Thyroid gland (tissue), 4 donors: ENCODE data around the gene GLB1L.

ENCODE experiments used
- CTCF ChIP-seq, 6 experiments: fragments of 200-600 bp in 3 of 6; fragments of 450-650 bp in 3 of 6; sonication (generic) in 3 of 6; IDR thresholded peaks; one replicate each; pipeline ENCODE4 v1.5.1; 2016 to 2019; ENCODE audit warnings: antibody characterized with exemption in 6 of 6, mild to moderate bottlenecking in 2 of 6, inconsistent platforms in 1 of 6, moderate library complexity in 1 of 6
- POLR2A ChIP-seq, 2 donors: fragments of 450-650 bp; IDR thresholded peaks; one replicate each; pipeline ENCODE4 v1.6.1; 2017; ENCODE audit warnings: antibody characterized with exemption in 2 of 2, mild to moderate bottlenecking in 2 of 2, moderate library complexity in 1 of 2

- no peak for TF ChIP-seq CTCF (IDR thresholded peaks at IDR 0.05)
- peak in 1 of 2 donors; percentile 33 for TF ChIP-seq POLR2A (IDR thresholded peaks at IDR 0.05)
Measured at GRCh38 chr2:219274361-219274921, 29.2 kb upstream of the GLB1L start.
